ENCODE data around the gene HP1BP3.

HP1BP3 gene

GRCh38 chr1:20696397-20697333 is 90.4 kb downstream of the HP1BP3 start:
- in situ Hi-C loops (cut with HindIII; ENCODE audit: low sequenced_read_pairs): no loop called here

- in situ Hi-C loops (cut with HindIII; ENCODE audit: low sequenced_read_pairs): no loop called here
Observed at GRCh38 chr1:20695515-20695914, 91.6 kb downstream of the HP1BP3 start.

DNA sequence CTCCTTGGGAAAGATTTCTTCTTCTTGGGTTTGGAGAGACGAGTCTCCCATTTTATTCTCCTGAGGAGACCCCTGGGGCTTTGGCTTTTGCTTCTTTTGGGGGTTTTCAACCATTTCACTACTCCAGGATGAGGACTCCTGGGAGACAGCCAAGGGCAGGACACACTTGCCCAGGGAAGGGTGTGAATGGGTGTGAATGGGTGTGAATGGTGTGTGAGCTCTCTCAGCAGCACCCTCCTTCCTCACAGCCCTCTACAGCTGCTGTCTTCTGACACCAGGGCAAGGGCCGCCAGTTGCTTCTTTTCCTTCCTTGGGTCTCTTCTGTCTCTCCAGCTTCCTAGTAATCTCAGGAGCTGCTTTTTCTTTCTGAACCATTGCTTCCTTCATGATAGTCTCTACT is 93.5 kb downstream of the HP1BP3 start:
- in situ Hi-C loops (cut with HindIII; ENCODE audit: low sequenced_read_pairs): no loop called here
